SK-N-SH treated with all-trans-retinoic acid at 6 μM for 48 hours (cell line): ENCODE results near the gene BACH2.

Experiments
- CSDC2 ChIP-seq: fragments of 250-450 bp; sonication (Bioruptor Pico); IDR thresholded peaks from 2 replicates; pipeline ENCODE4 v1.5.0; 2020; ENCODE audit warnings: mild to moderate bottlenecking, moderate library complexity
- TF ChIP-seq, protein P1 (sequence below): fragments of 250-450 bp; sonication (Bioruptor Pico); IDR thresholded peaks from 2 replicates; pipeline ENCODE4 v1.8.0; 2020; ENCODE audit warnings: mild to moderate bottlenecking, moderate library complexity, borderline replicate concordance

DNA sequence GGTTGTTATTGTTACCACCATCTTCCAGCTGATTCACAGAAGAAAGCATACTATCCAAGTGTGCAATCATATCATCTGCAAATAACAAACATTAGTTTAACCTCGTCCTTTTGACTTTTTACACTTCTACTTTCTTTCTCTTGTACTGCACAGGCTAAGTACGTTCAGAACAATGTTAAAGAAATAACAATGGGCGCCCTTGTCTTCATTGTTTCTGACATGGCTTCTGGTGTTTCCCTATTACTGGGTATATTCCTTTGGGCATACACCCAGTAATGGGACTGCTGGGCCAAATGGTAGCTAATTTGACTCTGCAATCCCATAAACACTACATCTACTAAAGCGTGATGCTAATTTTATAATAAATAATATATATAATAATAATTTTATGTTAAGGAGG is 255.7 kb downstream of the BACH2 start:
- TF ChIP-seq, protein P1, sequence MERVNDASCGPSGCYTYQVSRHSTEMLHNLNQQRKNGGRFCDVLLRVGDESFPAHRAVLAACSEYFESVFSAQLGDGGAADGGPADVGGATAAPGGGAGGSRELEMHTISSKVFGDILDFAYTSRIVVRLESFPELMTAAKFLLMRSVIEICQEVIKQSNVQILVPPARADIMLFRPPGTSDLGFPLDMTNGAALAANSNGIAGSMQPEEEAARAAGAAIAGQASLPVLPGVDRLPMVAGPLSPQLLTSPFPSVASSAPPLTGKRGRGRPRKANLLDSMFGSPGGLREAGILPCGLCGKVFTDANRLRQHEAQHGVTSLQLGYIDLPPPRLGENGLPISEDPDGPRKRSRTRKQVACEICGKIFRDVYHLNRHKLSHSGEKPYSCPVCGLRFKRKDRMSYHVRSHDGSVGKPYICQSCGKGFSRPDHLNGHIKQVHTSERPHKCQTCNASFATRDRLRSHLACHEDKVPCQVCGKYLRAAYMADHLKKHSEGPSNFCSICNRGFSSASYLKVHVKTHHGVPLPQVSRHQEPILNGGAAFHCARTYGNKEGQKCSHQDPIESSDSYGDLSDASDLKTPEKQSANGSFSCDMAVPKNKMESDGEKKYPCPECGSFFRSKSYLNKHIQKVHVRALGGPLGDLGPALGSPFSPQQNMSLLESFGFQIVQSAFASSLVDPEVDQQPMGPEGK (CRISPR knock-in tag): no peak
- TF ChIP-seq CSDC2 (CRISPR knock-in tag): no peak
